IPS DF 4.7 (cell line): ENCODE results near the gene RNU1-4.
"Not testable (repeated sequence)": the region's sequence is repeated elsewhere in the genome, so short reads cannot be mapped to it uniquely, and the experiment has no call there.

Experiments
- DNase-seq: peaks from one replicate; pipeline ENCODE4 v3.0.0-alpha.2; 2013; ENCODE audit warnings: low spot score; ENCODE audit errors: extremely low read depth

Gene RNU1-4

DNA sequence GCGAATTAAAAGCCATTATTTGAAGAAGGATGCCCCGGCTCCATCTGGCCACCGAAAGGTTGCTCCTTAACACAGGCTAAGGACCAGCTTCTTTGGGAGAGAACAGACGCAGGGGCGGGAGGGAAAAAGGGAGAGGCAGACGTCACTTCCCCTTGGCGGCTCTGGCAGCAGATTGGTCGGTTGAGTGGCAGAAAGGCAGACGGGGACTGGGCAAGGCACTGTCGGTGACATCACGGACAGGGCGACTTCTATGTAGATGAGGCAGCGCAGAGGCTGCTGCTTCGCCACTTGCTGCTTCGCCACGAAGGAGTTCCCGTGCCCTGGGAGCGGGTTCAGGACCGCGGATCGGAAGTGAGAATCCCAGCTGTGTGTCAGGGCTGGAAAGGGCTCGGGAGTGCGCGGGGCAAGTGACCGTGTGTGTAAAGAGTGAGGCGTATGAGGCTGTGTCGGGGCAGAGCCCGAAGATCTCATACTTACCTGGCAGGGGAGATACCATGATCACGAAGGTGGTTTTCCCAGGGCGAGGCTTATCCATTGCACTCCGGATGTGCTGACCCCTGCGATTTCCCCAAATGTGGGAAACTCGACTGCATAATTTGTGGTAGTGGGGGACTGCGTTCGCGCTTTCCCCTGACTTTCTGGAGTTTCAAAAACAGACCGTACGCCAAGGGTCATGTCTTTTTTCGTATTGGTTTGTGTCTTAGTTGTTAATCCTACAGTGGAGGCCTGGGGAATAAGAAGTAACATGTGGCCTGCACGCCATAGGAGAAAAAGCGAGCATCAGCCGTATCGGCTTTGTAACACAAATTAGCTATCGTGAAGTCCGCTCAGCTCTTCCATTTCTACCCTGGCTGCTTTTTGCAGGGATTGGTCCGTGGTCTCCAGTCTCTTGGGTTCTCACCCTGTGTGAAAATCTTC lies at the start of gene RNU1-4:
Gene RNU1-4, plus strand, starts transcription at position 470 of the 918 bp plus-strand sequence.
- not testable (repeated sequence) for DNase-seq

DNA sequence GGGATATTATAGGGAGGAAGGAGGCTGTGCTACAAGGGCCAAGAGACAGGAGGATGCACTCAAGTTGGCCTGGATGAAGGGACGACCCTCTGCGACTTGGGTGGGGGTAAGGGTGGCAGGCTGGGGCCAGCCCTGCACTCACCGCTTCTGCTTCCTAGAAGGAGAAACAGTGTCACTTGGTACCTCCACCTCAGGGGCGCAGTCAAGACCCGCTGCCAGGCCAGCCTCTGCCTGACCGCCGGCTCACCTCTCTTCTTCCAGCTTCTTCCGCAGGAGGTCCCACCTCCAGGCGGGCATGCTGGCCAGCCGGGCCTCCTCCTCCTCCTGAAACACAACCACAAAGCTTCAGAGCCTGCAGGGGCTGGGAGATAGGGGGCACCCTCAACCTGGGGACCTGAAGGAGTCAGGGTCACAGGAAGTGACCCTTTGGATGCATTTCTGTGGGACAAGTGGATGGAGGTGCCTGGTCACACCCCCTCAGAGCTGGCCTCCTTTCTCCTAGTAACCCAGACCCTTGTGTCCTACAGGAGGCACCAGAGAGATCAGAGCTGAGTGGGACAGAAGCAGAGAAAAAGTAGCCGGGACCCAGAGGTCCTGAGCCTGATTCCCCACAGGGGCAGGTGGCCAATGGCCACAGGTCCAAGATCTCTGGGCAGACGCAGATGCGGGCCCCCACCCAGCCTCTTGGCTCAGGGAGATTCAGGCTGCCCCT lies 49.2 kb upstream of the RNU1-4 start:
- DNase-seq, result not testable (repeated sequence)

DNA sequence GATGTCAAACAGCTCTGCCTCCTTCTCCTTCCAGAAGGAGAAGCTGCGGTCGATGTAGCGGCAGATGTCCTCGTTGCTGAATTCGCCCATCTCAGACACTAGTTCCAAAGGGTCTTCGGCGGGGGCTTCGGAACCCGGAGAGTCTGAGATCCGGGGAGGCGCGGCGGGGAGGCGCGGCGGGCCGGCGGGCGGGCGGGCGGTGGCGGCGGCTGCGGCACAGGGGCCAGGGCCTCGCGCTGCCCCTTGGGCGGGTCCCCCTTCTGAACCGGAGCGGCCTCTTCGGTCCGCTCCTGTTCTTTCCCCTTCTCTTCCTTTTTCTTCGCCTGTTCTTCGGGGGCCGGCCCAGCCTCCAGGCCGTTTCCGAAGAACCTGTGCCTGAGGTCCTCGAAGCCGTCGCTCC lies 48.0 kb upstream of the RNU1-4 start:
- not testable (repeated sequence) for DNase-seq

DNA sequence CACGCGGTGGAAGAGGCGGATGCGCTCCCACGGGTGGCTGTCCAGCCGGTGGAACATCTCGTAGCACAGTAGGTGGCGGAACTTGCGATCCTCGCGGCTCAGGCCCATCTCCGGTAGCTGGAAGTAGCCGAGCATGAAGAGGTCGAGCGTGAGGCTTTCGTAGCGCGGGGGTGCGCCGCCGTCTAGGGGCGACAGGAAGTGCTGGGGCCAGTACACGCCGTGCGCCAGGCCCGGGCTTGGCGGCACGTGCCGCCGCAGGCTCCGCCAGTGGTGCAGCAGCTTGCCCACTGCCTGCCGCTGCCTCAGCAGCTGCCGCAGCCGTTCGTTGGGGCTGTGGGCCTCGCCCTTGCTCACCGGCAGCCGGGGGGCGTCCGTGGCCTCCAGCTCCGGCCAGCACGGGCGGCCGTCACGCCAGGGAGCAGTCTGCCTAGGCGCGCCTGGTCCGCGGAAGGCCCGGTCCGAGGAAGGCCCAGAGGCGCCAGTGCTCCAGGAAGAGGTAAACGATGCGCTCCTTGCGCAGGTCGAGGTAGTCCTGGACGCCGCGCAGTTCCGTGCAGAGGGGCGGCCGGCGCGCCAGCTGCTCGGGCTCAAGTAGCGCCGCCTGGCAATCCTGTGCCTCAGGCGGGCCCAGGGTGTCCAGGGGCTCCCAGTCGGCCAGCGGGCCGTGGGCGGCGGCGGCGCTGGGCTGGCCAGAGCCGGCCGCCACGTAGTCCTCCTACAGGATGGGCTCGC lies 47.4 kb upstream of the RNU1-4 start:
- not testable (repeated sequence) for DNase-seq

DNA sequence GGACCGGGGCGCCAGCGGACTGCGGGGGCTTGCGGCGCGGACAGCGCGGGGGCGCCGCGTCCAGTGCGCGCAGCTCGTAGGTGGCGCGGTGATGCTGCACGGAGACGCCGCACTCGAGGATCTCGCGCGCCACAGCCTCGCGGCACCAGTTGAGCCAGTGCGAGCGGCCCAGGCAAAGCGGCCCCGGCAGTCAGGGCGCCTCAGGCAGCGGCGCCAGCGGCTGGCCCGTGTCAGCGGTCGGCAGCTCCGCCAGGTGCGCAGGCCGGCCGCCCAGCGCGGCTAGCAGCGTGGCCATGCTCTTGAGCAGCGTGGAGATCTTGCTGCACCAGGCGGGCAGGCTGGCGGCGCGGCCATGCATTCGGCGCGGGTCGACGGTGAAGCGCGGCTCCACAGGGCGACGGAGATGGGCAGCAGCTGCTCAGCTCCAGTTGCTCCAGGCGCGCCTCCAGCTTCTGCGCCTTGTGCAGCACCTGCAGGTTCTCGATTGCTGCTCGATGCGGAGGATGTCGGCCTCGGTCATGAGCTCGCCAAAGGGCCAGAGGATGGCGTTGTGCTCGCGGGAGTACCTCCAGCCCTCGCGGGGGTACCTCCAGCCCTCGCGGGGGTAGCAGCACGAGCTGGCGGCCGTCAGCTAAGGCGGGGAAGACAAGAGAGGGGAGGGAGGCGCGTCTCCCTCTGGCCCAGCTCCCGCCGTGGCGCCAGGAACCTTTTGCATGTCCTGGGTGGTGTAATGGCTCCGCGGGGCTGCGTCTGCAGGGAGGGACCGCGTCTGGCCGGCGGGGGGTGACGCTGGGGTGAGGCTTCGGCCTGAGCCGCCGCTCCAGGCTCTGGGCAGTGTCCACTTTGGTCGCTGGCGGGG lies 46.6 kb upstream of the RNU1-4 start:
- not testable (repeated sequence) for DNase-seq

DNA sequence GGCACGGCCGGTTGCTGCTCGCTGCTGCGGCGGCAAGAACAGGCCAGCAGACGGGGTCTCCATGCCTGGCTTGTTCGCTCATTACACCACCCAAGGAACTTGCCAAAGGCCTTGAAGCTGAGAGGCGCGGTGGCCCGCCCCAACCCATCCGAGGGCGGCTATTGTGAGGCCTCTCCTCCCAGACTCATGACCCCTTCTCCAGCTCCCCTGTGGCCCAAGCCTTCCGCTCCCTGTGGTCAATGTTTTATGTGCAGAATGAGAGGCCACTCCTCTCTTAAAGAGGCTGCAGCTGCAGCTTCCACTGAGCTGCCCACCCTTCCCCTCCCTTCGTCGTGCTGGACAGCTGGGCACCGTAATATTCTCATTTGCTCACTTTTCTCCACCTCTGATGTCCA lies 46.0 kb upstream of the RNU1-4 start:
- not testable (repeated sequence) for DNase-seq

DNA sequence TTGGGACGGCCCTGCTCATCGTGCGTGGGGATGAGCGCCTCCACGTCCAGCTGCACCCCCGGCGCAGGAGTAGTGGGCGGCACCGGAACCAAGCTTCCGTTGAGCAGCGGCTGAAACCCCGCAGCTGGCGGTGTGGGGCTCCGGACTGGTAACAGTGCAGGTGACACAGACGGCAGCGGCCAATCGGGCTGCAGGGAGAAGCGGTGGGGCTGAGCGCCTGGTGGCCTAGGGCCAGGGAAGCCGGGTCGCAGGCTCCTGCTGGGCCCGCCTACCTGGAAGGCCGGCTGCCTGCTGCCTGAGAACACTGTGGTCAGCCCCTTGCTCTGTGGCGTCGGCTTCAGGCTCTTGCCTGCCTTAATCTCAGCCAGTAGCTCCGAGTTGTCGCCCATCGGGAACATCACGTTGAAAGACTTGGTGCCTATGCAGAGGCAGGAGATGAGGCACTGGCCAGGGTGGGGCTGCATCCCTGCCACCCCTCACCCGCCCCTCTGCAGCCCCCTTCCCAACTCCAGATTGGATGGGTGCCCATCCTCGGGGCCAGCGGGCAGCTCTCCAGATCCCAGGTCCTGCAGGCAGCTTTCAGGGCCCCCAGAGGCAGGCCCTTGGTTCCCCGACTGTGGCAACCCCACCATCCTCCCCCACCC lies 43.7 kb upstream of the RNU1-4 start:
- DNase-seq, result not testable (repeated sequence)

DNA sequence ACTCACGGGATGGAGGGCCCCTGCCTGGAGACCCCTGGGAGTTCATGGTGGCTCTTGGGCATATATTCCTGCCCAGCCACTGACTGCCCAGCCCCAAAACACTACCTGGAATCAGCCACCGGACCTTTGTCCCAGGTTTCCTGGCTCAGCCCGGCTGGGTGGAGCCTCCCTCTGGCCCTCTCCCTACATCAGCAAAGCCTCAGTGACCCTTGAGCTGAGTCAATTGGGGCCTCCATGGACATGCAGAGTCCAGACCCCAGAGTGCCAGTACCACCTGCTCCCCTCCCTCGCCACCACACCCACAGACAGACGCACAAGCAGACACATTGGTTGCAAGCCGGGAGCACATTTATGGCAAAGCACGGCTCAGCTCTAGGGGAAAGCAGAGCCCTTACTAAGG lies 43.2 kb upstream of the RNU1-4 start:
- not testable (repeated sequence) for DNase-seq

DNA sequence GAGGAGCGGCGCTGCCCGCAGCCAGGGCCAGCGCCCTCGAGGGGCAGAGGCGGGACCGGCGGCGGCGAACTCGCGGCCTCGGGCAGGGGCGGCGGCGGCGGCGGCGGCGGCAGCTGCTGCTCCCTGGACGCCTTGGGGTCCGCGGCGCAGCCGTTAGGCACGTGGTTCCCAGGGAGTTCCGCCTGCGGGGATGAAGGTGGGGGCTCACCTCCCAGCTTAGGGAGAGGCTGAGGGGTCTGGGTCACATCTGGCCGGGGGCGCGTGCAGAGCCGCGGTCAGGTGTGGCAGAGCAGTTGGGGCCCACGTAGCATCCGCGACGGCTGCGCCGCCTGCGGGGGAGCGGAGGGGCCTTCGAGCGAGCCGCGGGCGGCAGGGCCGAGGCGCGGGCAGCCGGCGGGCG lies 40.9 kb upstream of the RNU1-4 start:
- DNase-seq, result not testable (repeated sequence)

DNA sequence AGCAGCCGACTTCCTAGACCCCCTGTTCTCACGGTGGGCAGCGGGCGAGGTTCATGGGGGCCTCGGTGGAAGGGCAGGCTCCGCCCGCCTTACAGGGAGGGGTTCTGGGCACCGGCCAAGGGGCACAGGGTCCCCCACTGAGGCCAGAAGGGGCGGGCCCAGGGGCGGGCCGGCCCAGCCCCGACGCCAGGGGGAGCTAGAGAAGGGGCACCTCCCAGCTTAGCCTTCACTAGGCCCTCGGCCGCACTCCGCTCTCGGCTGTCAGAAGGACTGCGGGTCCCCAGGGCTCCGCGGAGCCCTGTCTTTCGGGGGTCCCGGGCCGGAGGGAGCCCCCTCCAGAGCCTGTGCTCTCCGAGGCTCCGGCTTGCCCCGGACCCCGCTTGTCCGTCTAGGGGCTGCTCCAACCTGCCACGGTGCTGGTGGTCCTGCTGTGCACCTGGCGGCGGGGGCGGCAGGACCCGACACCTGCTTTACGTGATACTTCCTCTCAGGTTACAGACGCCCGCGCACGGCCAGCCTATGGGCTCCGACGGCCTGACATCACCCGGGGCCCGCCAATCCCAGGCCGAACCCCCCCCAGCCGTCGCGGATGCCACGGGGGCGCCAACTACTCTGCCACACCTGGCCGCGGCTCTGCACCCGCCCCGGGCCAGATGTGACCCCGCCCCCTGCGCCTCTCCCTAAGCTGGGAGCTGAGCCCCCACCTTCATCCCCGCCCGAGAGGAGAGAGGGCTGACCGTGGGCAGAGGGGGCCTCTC lies 40.0 kb upstream of the RNU1-4 start:
- DNase-seq, result not testable (repeated sequence)

DNA sequence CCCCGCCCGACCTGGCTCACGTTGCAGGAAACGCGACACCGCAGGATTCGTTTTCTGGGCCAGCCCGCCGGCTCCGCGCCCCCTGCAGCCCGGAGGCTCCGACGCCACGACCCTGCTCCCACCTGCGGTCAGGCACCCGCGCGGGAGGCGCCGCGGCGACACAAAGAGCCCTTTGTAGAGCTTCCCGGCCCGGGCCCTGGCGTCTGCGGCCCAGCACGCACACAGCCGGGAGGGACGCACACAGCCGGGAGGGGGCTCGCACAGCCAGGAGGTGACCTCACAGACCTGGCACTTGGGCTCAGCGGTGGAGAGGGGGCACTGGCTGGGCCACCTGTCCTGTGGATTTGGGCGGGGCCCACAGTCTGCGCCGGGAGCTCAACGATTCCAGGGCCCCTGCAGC lies 39.1 kb upstream of the RNU1-4 start:
- not testable (repeated sequence) for DNase-seq

DNA sequence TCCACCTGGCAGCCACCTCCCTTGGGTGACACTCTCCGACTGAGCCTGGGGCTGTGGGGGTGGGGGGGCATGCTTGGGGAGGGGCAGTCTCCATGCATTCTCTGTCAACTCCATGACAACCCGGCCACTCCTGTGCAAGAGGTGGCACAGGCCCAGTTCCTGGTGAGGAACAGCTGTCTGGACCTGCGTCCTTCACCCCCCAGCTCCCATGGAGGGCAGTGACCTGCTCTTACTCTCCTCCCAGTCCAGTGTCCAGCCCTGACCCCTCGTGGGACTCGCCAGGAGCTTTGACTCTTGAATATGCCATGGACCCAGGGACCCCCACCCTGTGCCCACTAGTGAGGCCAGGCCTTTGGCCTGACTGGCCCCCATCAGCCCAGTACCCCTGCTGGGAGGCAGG lies 38.0 kb upstream of the RNU1-4 start:
- not testable (repeated sequence) for DNase-seq

DNA sequence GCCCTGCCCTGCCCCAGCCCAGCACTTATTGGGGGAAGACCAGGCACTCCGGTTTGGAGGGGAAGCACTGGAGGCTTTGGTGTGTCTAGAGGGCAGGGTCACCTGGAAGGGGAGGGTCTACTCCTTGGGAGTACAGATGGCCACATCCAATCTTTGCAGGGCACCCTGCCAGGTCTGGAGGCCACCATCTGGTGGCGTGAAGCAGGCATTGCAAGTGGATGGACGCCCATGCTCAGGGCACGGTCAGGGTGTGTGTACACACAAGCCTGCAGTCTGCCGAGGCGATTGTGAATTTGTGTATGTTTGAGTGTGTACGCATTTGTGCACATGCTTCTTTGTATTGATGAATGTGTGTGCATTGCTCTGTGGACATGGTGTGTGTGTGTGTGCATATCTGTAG lies 37.2 kb upstream of the RNU1-4 start:
- DNase-seq, result not testable (repeated sequence)

DNA sequence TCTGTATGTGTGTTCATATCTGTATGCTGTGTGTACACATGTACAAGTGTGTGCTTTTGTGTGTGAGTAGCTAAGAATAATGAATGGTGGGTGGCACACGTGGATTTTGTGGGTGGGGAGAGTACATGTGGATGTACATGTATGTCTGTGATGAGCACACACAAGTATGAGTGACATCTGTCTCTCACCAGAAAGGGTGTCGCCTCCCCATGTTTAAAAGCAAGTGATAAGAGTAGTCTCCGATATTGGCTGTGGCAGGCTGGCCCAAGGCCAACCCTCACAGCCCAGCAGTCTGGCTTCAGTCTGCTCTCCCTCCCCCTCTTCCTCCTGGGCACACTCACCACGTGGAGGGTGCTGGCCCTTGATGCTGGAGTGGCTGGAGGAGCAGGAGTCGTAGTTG lies 36.7 kb upstream of the RNU1-4 start:
- not testable (repeated sequence) for DNase-seq

DNA sequence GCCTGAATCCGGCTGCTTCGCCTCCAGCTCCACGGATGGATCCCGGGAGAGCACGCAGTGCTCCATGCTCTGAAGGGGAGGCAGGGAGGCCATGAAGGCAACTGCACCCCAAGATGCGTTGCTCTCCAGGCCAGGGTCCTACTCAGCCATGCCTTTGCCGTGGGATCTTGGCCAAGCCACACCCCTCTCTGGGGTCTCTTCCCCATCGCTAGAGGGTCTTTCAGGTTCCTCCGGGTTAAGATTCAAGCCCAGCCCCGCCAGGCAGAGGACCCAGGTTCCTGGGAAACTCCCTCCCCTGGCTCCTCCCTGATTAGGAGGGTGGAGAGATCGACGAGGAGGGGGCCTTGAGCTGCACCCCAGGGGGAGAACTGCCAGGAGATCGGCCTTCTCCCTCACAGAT lies 36.2 kb upstream of the RNU1-4 start:
- DNase-seq, result not testable (repeated sequence)

DNA sequence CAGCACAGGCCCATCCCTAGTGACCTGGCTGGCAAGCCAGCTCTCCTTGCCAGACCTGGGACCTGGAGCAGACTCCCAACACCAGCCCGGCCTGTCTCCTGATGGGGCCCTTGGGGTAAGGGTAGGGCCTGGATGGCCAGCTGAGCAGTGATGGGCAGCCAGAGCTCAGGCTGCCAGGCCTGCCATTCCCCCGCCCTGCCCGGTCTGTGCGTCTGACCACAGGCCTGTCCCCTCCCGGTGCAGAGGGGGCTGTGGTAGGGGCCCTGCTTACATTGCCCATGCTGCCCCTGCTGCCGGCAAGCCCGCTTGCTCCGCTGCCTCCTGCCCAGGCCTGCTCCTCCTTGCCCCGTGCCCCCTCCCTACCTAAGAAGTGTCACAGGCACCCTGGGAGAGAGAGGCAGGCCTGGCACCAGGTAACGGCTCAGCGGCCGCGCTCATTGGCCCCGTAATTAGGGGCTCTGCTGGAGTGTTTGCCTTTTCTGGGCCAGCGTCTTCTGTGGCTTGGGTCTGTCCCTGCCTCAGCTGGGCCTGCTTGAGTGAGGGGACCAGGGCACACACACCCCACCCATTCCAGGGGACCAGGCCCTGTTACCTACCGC lies 35.7 kb upstream of the RNU1-4 start:
- DNase-seq, result not testable (repeated sequence)

DNA sequence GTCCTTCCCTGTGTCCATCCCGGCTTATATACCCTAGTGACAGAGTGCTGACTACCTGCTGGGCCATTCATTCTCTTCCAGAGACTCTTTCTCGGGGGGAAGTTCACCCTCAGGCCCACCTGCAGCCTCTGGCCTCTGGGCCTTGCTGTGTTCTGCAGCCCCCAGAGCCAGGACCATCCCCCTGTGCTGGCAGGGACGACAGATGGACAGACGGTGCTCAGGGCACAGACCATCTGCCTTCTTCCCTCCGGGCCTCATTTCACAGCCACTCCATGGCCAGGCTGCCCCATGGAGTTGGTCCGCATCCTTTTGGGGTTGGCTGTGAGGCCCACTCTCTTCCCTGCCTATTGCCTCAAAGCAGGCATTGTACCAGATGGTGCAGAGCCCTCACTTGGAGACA lies 34.0 kb upstream of the RNU1-4 start:
- DNase-seq, result not testable (repeated sequence)

DNA sequence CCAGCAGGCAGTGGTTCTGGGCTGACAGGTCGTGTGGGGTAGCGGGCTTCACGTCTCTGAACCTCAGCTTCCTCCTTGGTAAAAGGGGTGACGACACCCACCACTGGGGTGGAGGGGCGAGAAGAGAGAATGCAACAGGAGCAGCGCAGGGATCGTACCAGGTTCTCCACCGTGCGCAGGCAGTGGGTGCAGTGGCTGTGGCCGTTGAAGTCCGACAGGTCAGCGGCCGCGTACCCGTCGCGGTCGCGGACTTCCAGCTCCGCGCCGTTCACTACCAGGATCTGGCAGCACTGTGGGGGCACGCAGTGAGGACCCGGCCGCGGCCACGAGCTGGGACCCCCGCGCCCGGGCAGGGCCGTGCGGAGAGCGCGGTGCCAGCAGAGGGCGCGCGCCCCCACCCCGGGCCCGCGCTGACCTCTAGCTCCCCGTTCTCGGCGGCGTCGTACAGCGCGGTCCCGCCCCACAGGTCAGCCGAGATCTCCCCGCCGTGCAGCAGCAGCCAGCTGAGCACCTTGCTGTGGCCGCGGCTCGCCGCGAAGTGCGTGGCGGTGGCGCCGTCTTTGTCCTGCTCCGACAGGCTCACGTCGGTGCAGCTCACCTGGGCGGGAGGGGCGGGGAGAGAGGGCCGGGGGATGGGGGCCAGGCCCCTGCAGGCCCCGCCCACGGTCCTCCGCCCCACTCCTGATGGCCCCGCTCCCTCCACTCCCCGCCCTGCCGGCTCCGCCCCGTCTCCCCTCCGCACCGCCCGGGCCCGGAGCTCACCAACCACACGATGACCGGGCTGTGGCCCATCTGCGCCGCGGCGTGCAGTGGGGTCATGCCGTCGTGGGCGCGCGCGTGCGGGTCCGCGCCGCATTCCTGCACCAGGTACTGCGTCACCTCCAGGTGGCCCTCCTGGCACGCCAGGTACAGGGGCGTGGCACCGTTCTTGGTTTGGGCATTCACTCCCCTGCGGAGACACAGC lies 32.9 kb upstream of the RNU1-4 start:
- DNase-seq, result not testable (repeated sequence)
